Endothelial cell of umbilical vein (primary cell): Measurements from ENCODE around the gene NMT1. TPM values are rescaled to one million over a fixed set of nuclear protein-coding genes. Genes with fewer than 3 reads are reported as not detected.
A peak's percentile ranks its signal among the peaks of the same experiment; 100 is the strongest.

Experiments
- BruUV-seq: library from RNA; stranded (reverse); fragments of 400-500 nt; replicated peaks from 2 replicates; lab custom pipeline; 2021; lab: Mats Ljungman, UMichigan
- CTCF ChIA-PET: fragments of 300-600, 350-600 bp; sonication (Branson Sonifier 250); formaldehyde crosslinking; loops from one replicate; lab custom pipeline; 2021; ENCODE audit warnings: antibody characterized with exemption, inconsistent platforms; lab: Charles Lee
- POLR2A ChIA-PET: fragments of 300-600, 350-600 bp; sonication (Branson Sonifier 250); formaldehyde crosslinking; loops from one replicate; lab custom pipeline; 2021; ENCODE audit warnings: antibody characterized with exemption, inconsistent platforms; lab: Charles Lee
- DNase-seq: peaks from one replicate; pipeline ENCODE4 v3.0.0-alpha.2; 2011; ENCODE audit warnings: low read depth, low spot score
- FAIRE-seq: peaks from 2 replicates; lab custom pipeline; 2011; peaks lifted over from hg19 to GRCh38; lab: Jason Lieb, UNC
- H2AFZ ChIP-seq: 2 replicates; pipeline ENCODE4 v1.6.0; 2012; ENCODE audit warnings: low read depth, low read length, control low read depth, inconsistent platforms
- H3K27ac ChIP-seq: 2 replicates; pipeline ENCODE4 v1.5.1; 2011; ENCODE audit warnings: low read depth, mild to moderate bottlenecking, control low read depth, low read length, moderate library complexity; ENCODE audit not compliant: insufficient read depth
- H3K27me3 ChIP-seq, 2 experiments: 2 replicates each; pipeline versions ENCODE4 v1.6.0 to v1.6.1; 2011; ENCODE audit warnings: low read length in 2 of 2, mixed read lengths in 1 of 2; ENCODE audit not compliant: control insufficient read depth in 2 of 2, insufficient read depth in 2 of 2
- H3K36me3 ChIP-seq, 2 experiments: 2 replicates in 1 of 2; 3 replicates in 1 of 2; pipeline ENCODE4 v1.5.1; 2011; ENCODE audit warnings: low read length in 2 of 2, mild to moderate bottlenecking in 1 of 2, moderate library complexity in 1 of 2; ENCODE audit not compliant: control insufficient read depth in 2 of 2, insufficient read depth in 2 of 2; ENCODE audit errors: extremely low read depth in 1 of 2
- H3K4me1 ChIP-seq: 3 replicates; pipeline ENCODE4 v1.5.1; 2011; ENCODE audit warnings: mild to moderate bottlenecking, low read length; ENCODE audit not compliant: control insufficient read depth, insufficient read depth; ENCODE audit errors: extremely low read depth
- H3K4me2 ChIP-seq: 2 replicates; pipeline ENCODE4 v1.6.1; 2011; ENCODE audit warnings: low read length, control low read depth, mixed read lengths; ENCODE audit not compliant: insufficient read depth
- H3K4me3 ChIP-seq, 3 experiments: fragments of 200-600 bp in 1 of 3; sonication (generic), shearing (Covaris generic) in 1 of 3; replicated peaks in 1 of 3; 2 replicates each; pipeline ENCODE4 v1.5.1; 2011 to 2016; ENCODE audit warnings: control low read depth in 3 of 3, low read length in 3 of 3, mild to moderate bottlenecking in 2 of 3, inconsistent platforms in 1 of 3, low read depth in 1 of 3, moderate library complexity in 1 of 3; ENCODE audit not compliant: insufficient read depth in 1 of 3
- H3K79me2 ChIP-seq: 2 replicates; pipeline ENCODE4 v1.6.0; 2012; ENCODE audit warnings: low read length, inconsistent platforms; ENCODE audit not compliant: control insufficient read depth, insufficient read depth
- H3K9ac ChIP-seq: replicated peaks from 2 replicates; pipeline ENCODE3; 2011; ENCODE audit warnings: low read length, control low read depth; ENCODE audit not compliant: insufficient read depth; ENCODE audit errors: extremely low read depth
- H3K9me1 ChIP-seq: replicated peaks from 3 replicates; pipeline ENCODE4 v1.6.0; 2011; ENCODE audit warnings: mild to moderate bottlenecking, low read length; ENCODE audit not compliant: control insufficient read depth, insufficient read depth; ENCODE audit errors: extremely low read depth
- H3K9me3 ChIP-seq: replicated peaks from 2 replicates; pipeline ENCODE4 v1.5.1; 2012; ENCODE audit warnings: low read length, inconsistent platforms; ENCODE audit not compliant: control insufficient read depth, insufficient read depth
- H4K20me1 ChIP-seq: replicated peaks from 2 replicates; pipeline ENCODE3; 2011; ENCODE audit warnings: mild to moderate bottlenecking, low read length; ENCODE audit not compliant: control insufficient read depth, insufficient read depth; ENCODE audit errors: extremely low read depth
- EZH2 ChIP-seq: IDR thresholded peaks from 2 replicates; pipeline ENCODE4 v1.6.1; 2012; ENCODE audit warnings: borderline replicate concordance, low read depth, mild to moderate bottlenecking, moderate library complexity, low read length, inconsistent platforms; ENCODE audit not compliant: severe bottlenecking
- FOS ChIP-seq: IDR thresholded peaks from 2 replicates; pipeline ENCODE4 v1.6.1; 2011; ENCODE audit warnings: mild to moderate bottlenecking, low read length, moderate library complexity, borderline replicate concordance; ENCODE audit not compliant: insufficient read depth
- GATA2 ChIP-seq: IDR thresholded peaks from 2 replicates; pipeline ENCODE4 v1.7.0; 2011; ENCODE audit warnings: low read depth, mild to moderate bottlenecking, moderate library complexity, mixed read lengths, low read length; ENCODE audit not compliant: insufficient read length, insufficient read depth
- JUN ChIP-seq: IDR thresholded peaks from 2 replicates; pipeline ENCODE4 v1.6.1; 2011; ENCODE audit warnings: borderline replicate concordance, low read depth; ENCODE audit not compliant: insufficient read length, insufficient read depth
- MYC ChIP-seq: IDR thresholded peaks from one replicate; pipeline ENCODE4 v1.6.1; 2011; ENCODE audit warnings: mild to moderate bottlenecking, low read depth, low read length
- POLR2A ChIP-seq: IDR thresholded peaks from 2 replicates; pipeline ENCODE4 v1.6.1; 2012; ENCODE audit warnings: low read depth, mild to moderate bottlenecking, control low read depth, low read length
- POLR2AphosphoS5 ChIP-seq: IDR thresholded peaks from 2 replicates; pipeline ENCODE4 v1.6.1; 2012; ENCODE audit warnings: low read depth, mild to moderate bottlenecking, control low read depth, low read length, moderate library complexity; ENCODE audit not compliant: insufficient read depth
- dilution Hi-C: fragments of 300-500 bp; cut with MboI; formaldehyde crosslinking; loops from one replicate; pipeline ENCODE4 v1.15.0; 2019; ENCODE audit warnings: low sequenced_read_pairs; ENCODE audit not compliant: extremely low pct_ligation_motif_present
- intact Hi-C: fragments of 100-400 bp; cut with micrococcal nuclease; formaldehyde crosslinking; loops from one replicate; pipeline ENCODE4 v1.10.0; 2022
- polyA plus RNA-seq, 4 experiments: library from polyadenylated mRNA; depleted of rRNA in 3 of 4; stranded (reverse) in 3 of 4; unstranded in 1 of 4; fragments of >200 nt; gene quantifications; 2 replicates each; pipeline versions ENCODE4 v1.2.1 to v1.2.3, GENCODE V29; 2011 to 2012; ENCODE audit warnings: missing spikeins in 1 of 4
- total RNA-seq: library from RNA; stranded (reverse); gene quantifications from 2 replicates; pipeline ENCODE4 v1.2.3, GENCODE V29; 2021
- TF ChIP-seq, protein P1 (sequence below): IDR thresholded peaks from 2 replicates; pipeline ENCODE4 v1.6.1; 2011; ENCODE audit not compliant: insufficient read depth, insufficient read length
- TF ChIP-seq, protein P2 (sequence below), 2 donors: IDR thresholded peaks; 1 replicate in 1 of 2; 2 replicates in 1 of 2; pipeline ENCODE4 v1.5.1; 2011; ENCODE audit warnings: low read length in 2 of 2, mild to moderate bottlenecking in 2 of 2, moderate library complexity in 2 of 2, control low read depth in 1 of 2, inconsistent platforms in 1 of 2, low read depth in 1 of 2; ENCODE audit not compliant: insufficient read depth in 1 of 2; ENCODE audit errors: extremely low read depth in 1 of 2

NMT1 gene
- total and polyA plus RNA-seq, 2 donors (not counting 3 experiments of a cell fraction or from before 2014, with no cell fraction given), result 37.6 to 135 TPM

DNA sequence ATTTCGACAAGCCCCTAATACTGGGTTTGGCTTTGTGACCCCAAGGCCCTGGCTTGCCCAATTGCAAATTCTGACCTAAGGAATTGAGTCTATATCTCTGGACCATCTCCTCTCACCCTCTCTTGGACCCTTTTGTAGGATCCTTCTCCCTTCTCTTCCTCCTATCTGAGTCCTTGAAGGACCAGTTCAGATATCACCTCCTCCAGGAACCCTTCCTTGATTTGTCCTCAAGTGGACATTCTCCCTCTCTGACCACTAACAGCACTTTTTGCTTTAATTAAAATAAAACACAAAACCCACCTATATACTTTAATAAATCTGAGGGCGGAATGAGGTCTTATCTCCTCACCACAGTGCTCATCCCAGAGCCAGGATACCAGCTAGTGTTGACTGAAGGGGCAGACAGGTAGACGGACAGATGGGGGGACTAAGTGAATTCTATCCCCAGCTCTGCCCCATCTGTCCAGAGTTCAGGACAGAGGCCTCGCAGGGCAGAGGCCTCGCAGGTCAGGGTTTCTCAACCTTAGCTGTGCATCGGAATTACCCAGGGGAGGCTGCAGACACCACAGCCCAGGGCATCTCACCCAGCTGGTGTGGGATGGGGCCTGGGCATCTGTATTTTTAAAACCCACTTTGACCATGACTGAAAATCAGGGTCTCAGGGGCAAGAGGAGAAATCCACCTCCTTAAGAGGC, 62.1 kb downstream of the NMT1 start:
- Histone ChIP-seq H3K79me2 (no peaks in the 10 kb centered on the region), H4K20me1 (no peaks in the 10 kb centered on the region), H3K9me1 (no peaks in the 10 kb centered on the region), H3K27me3 (no peaks in the 10 kb centered on the region), H3K27ac (peak overlapping the region; percentile 49), H3K9me3 (no peaks in the 10 kb centered on the region), H3K36me3 (peaks cover 0 to 2% of the 10 kb centered on the region in 2 experiments), H3K4me3 (no peak overlapping the region), H3K9ac (peak overlapping the region; percentile 15), H3K4me2 (peak overlapping the region; percentile 6), H3K4me1 (peaks cover 27% of the 10 kb centered on the region), H2AFZ (no peak overlapping the region)
- CTCF ChIA-PET, result interaction anchor here (1.0 to 3.8 kb wide), 6 partner anchors 10 to 345 kb away, joined by 3 to 20 read pairs (median 6); partner anchors contain the start of gene ACBD4
- no peak for DNase-seq
- dilution Hi-C loops (no loop called here), intact Hi-C loops (no loop called here)
- TF ChIP-seq POLR2A, result no peak
- no peak for TF ChIP-seq GATA2
- no peak for TF ChIP-seq MYC
- TF ChIP-seq, protein P1, sequence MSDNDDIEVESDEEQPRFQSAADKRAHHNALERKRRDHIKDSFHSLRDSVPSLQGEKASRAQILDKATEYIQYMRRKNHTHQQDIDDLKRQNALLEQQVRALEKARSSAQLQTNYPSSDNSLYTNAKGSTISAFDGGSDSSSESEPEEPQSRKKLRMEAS, result no peak
- no TSS peak for BruUV-seq
- FAIRE-seq, result no peak
- POLR2A ChIA-PET, result interaction anchor here (0.6 kb wide), 1 partner anchor 56 kb away, joined by 3 read pairs; no protein-coding TSS in a partner anchor

DNA sequence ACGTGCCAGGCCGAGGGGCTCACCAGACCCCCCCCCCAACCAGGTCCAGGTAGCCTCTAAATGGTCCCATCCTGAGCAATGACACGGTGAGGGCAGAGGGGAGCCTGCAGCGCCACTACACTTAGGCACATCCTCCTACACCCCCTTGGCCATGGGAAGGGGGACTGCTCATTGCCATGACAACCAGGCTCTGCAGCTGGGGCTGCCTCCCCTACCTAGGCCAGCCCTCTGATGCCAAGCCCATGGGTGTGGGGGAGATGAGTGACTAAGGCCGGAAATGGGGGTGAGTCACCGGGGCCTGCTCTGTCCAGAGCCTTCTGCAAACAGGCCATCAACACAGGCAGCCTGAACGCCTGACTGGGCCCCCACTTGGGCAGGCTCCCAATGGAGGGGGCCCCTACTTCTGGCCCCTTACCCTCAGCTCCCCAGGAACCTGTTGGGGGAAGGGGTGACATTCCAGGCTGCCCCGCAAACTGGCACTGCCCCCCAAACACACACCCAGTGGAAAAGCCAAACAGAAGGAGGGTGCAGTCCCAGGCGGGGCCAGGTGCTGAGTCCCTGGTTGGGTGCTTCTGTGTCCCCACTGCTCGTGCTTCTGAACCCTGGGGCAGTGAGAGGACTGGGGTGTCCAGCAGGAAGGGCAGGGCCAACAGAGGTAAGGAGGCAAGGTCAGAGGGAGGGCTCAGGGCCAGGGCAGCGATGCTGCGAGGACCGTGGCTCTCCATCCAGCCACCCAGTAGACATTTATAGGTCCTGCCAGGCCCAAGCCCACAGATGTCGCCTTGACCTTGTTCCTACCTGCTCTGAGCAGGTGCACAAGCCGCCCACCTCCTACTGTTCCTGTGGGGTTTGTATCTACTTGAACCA, 63.0 kb downstream of the NMT1 start:
- H3K9ac ChIP-seq, result no peak overlapping the region
- H3K4me1 ChIP-seq, result peaks cover 30% of the 10 kb centered on the region

More for the DNA sequence above, 63.0 kb downstream of the NMT1 start:
- Histone ChIP-seq H3K36me3 (peaks cover 0 to 2% of the 10 kb centered on the region in 2 experiments), H3K4me2 (peak overlapping the region; percentile 35), H4K20me1 (no peaks in the 10 kb centered on the region), H3K9me3 (no peaks in the 10 kb centered on the region), H3K4me3 (no peak overlapping the region), H3K27ac (peak overlapping the region; percentile 59), H2AFZ (peak overlapping the region; percentile 7), H3K27me3 (no peaks in the 10 kb centered on the region), H3K9me1 (no peaks in the 10 kb centered on the region), H3K79me2 (no peaks in the 10 kb centered on the region)
- intact Hi-C loops (loop anchor here (1.0 kb wide), 1 partner anchor 8 kb away; the partner anchor contains the start of gene PLCD3), dilution Hi-C loops (no loop called here)
- no TSS peak for BruUV-seq
- POLR2A ChIA-PET, result interaction anchor here (0.6 kb wide), 1 partner anchor 57 kb away, joined by 3 read pairs; no protein-coding TSS in a partner anchor
- TF ChIP-seq FOS (peak; percentile 98), EZH2 (no peak), GATA2 (no peak), POLR2AphosphoS5 (peak; percentile 92), JUN (peak; percentile 96), MYC (no peak), POLR2A (peak; percentile 34)
- TF ChIP-seq, protein P2, sequence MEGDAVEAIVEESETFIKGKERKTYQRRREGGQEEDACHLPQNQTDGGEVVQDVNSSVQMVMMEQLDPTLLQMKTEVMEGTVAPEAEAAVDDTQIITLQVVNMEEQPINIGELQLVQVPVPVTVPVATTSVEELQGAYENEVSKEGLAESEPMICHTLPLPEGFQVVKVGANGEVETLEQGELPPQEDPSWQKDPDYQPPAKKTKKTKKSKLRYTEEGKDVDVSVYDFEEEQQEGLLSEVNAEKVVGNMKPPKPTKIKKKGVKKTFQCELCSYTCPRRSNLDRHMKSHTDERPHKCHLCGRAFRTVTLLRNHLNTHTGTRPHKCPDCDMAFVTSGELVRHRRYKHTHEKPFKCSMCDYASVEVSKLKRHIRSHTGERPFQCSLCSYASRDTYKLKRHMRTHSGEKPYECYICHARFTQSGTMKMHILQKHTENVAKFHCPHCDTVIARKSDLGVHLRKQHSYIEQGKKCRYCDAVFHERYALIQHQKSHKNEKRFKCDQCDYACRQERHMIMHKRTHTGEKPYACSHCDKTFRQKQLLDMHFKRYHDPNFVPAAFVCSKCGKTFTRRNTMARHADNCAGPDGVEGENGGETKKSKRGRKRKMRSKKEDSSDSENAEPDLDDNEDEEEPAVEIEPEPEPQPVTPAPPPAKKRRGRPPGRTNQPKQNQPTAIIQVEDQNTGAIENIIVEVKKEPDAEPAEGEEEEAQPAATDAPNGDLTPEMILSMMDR (IDR thresholded peaks at IDR 0.05; ENCODE audit: extremely low read depth in 1 of 2, insufficient read depth in 1 of 2, low read depth in 1 of 2, low read length in 2 of 2), result no peak
- TF ChIP-seq, protein P1, result no peak
- CTCF ChIA-PET, result interaction anchor here (1.0 to 3.8 kb wide), 6 partner anchors 9 to 346 kb away, joined by 3 to 20 read pairs (median 6); partner anchors contain the start of gene ACBD4
- DNase-seq (peak; percentile 90), FAIRE-seq (peak; percentile 99)
